Endothelial cell of umbilical vein (primary cell): Measurements from ENCODE around the gene FA2H. TPM values are rescaled to one million over a fixed set of nuclear protein-coding genes. Genes with fewer than 3 reads are reported as not detected.

Experiments used
- BruUV-seq: library from RNA; stranded (reverse); fragments of 400-500 nt; replicated peaks from 2 replicates; lab custom pipeline; 2021; lab: Mats Ljungman, UMichigan
- CTCF ChIA-PET: fragments of 300-600, 350-600 bp; sonication (Branson Sonifier 250); formaldehyde crosslinking; loops from one replicate; lab custom pipeline; 2021; ENCODE audit warnings: antibody characterized with exemption, inconsistent platforms; lab: Charles Lee
- POLR2A ChIA-PET: fragments of 300-600, 350-600 bp; sonication (Branson Sonifier 250); formaldehyde crosslinking; loops from one replicate; lab custom pipeline; 2021; ENCODE audit warnings: antibody characterized with exemption, inconsistent platforms; lab: Charles Lee
- DNase-seq: peaks from one replicate; pipeline ENCODE4 v3.0.0-alpha.2; 2011; ENCODE audit warnings: low read depth, low spot score
- FAIRE-seq: peaks from 2 replicates; lab custom pipeline; 2011; peaks lifted over from hg19 to GRCh38; lab: Jason Lieb, UNC
- H2AFZ ChIP-seq: 2 replicates; pipeline ENCODE4 v1.6.0; 2012; ENCODE audit warnings: low read depth, low read length, control low read depth, inconsistent platforms
- H3K27ac ChIP-seq: 2 replicates; pipeline ENCODE4 v1.5.1; 2011; ENCODE audit warnings: low read depth, mild to moderate bottlenecking, control low read depth, low read length, moderate library complexity; ENCODE audit not compliant: insufficient read depth
- H3K27me3 ChIP-seq, 2 experiments: 2 replicates each; pipeline versions ENCODE4 v1.6.0 to v1.6.1; 2011; ENCODE audit warnings: low read length in 2 of 2, mixed read lengths in 1 of 2; ENCODE audit not compliant: control insufficient read depth in 2 of 2, insufficient read depth in 2 of 2
- H3K36me3 ChIP-seq, 2 experiments: 2 replicates in 1 of 2; 3 replicates in 1 of 2; pipeline ENCODE4 v1.5.1; 2011; ENCODE audit warnings: low read length in 2 of 2, mild to moderate bottlenecking in 1 of 2, moderate library complexity in 1 of 2; ENCODE audit not compliant: control insufficient read depth in 2 of 2, insufficient read depth in 2 of 2; ENCODE audit errors: extremely low read depth in 1 of 2
- H3K4me1 ChIP-seq: 3 replicates; pipeline ENCODE4 v1.5.1; 2011; ENCODE audit warnings: mild to moderate bottlenecking, low read length; ENCODE audit not compliant: control insufficient read depth, insufficient read depth; ENCODE audit errors: extremely low read depth
- H3K4me2 ChIP-seq: 2 replicates; pipeline ENCODE4 v1.6.1; 2011; ENCODE audit warnings: low read length, control low read depth, mixed read lengths; ENCODE audit not compliant: insufficient read depth
- H3K4me3 ChIP-seq, 3 experiments: fragments of 200-600 bp in 1 of 3; sonication (generic), shearing (Covaris generic) in 1 of 3; replicated peaks in 1 of 3; 2 replicates each; pipeline ENCODE4 v1.5.1; 2011 to 2016; ENCODE audit warnings: control low read depth in 3 of 3, low read length in 3 of 3, mild to moderate bottlenecking in 2 of 3, inconsistent platforms in 1 of 3, low read depth in 1 of 3, moderate library complexity in 1 of 3; ENCODE audit not compliant: insufficient read depth in 1 of 3
- H3K79me2 ChIP-seq: 2 replicates; pipeline ENCODE4 v1.6.0; 2012; ENCODE audit warnings: low read length, inconsistent platforms; ENCODE audit not compliant: control insufficient read depth, insufficient read depth
- H3K9ac ChIP-seq: replicated peaks from 2 replicates; pipeline ENCODE3; 2011; ENCODE audit warnings: low read length, control low read depth; ENCODE audit not compliant: insufficient read depth; ENCODE audit errors: extremely low read depth
- H3K9me1 ChIP-seq: replicated peaks from 3 replicates; pipeline ENCODE4 v1.6.0; 2011; ENCODE audit warnings: mild to moderate bottlenecking, low read length; ENCODE audit not compliant: control insufficient read depth, insufficient read depth; ENCODE audit errors: extremely low read depth
- H3K9me3 ChIP-seq: replicated peaks from 2 replicates; pipeline ENCODE4 v1.5.1; 2012; ENCODE audit warnings: low read length, inconsistent platforms; ENCODE audit not compliant: control insufficient read depth, insufficient read depth
- H4K20me1 ChIP-seq: replicated peaks from 2 replicates; pipeline ENCODE3; 2011; ENCODE audit warnings: mild to moderate bottlenecking, low read length; ENCODE audit not compliant: control insufficient read depth, insufficient read depth; ENCODE audit errors: extremely low read depth
- EZH2 ChIP-seq: IDR thresholded peaks from 2 replicates; pipeline ENCODE4 v1.6.1; 2012; ENCODE audit warnings: borderline replicate concordance, low read depth, mild to moderate bottlenecking, moderate library complexity, low read length, inconsistent platforms; ENCODE audit not compliant: severe bottlenecking
- FOS ChIP-seq: IDR thresholded peaks from 2 replicates; pipeline ENCODE4 v1.6.1; 2011; ENCODE audit warnings: mild to moderate bottlenecking, low read length, moderate library complexity, borderline replicate concordance; ENCODE audit not compliant: insufficient read depth
- GATA2 ChIP-seq: IDR thresholded peaks from 2 replicates; pipeline ENCODE4 v1.7.0; 2011; ENCODE audit warnings: low read depth, mild to moderate bottlenecking, moderate library complexity, mixed read lengths, low read length; ENCODE audit not compliant: insufficient read length, insufficient read depth
- JUN ChIP-seq: IDR thresholded peaks from 2 replicates; pipeline ENCODE4 v1.6.1; 2011; ENCODE audit warnings: borderline replicate concordance, low read depth; ENCODE audit not compliant: insufficient read length, insufficient read depth
- MAX ChIP-seq: IDR thresholded peaks from 2 replicates; pipeline ENCODE4 v1.6.1; 2011; ENCODE audit not compliant: insufficient read depth, insufficient read length
- POLR2AphosphoS5 ChIP-seq: IDR thresholded peaks from 2 replicates; pipeline ENCODE4 v1.6.1; 2012; ENCODE audit warnings: low read depth, mild to moderate bottlenecking, control low read depth, low read length, moderate library complexity; ENCODE audit not compliant: insufficient read depth
- dilution Hi-C: fragments of 300-500 bp; cut with MboI; formaldehyde crosslinking; loops from one replicate; pipeline ENCODE4 v1.15.0; 2019; ENCODE audit warnings: low sequenced_read_pairs; ENCODE audit not compliant: extremely low pct_ligation_motif_present
- intact Hi-C: fragments of 100-400 bp; cut with micrococcal nuclease; formaldehyde crosslinking; loops from one replicate; pipeline ENCODE4 v1.10.0; 2022
- polyA plus RNA-seq, 4 experiments: library from polyadenylated mRNA; depleted of rRNA in 3 of 4; stranded (reverse) in 3 of 4; unstranded in 1 of 4; fragments of >200 nt; gene quantifications; 2 replicates each; pipeline versions ENCODE4 v1.2.1 to v1.2.3, GENCODE V29; 2011 to 2012; ENCODE audit warnings: missing spikeins in 1 of 4
- total RNA-seq: library from RNA; stranded (reverse); gene quantifications from 2 replicates; pipeline ENCODE4 v1.2.3, GENCODE V29; 2021
- TF ChIP-seq, protein P1 (sequence below), 2 donors: IDR thresholded peaks; 1 replicate in 1 of 2; 2 replicates in 1 of 2; pipeline ENCODE4 v1.5.1; 2011; ENCODE audit warnings: low read length in 2 of 2, mild to moderate bottlenecking in 2 of 2, moderate library complexity in 2 of 2, control low read depth in 1 of 2, inconsistent platforms in 1 of 2, low read depth in 1 of 2; ENCODE audit not compliant: insufficient read depth in 1 of 2; ENCODE audit errors: extremely low read depth in 1 of 2

FA2H gene
- total and polyA plus RNA-seq, 2 donors (not counting 3 experiments of a cell fraction or from before 2014, with no cell fraction given) = not detected

- Histone ChIP-seq H3K79me2 (no peaks in the 10 kb centered on the region), H3K27ac (no peak overlapping the region), H3K9me1 (no peaks in the 10 kb centered on the region), H3K4me1 (no peaks in the 10 kb centered on the region), H3K4me3 (no peak overlapping the region), H3K36me3 (no peaks in the 10 kb centered on the region), H4K20me1 (no peaks in the 10 kb centered on the region), H3K9ac (no peak overlapping the region), H2AFZ (no peak overlapping the region), H3K27me3 (no peaks in the 10 kb centered on the region), H3K9me3 (no peaks in the 10 kb centered on the region), H3K4me2 (no peak overlapping the region)
- BruUV-seq = no TSS peak
- TF ChIP-seq, protein P1, sequence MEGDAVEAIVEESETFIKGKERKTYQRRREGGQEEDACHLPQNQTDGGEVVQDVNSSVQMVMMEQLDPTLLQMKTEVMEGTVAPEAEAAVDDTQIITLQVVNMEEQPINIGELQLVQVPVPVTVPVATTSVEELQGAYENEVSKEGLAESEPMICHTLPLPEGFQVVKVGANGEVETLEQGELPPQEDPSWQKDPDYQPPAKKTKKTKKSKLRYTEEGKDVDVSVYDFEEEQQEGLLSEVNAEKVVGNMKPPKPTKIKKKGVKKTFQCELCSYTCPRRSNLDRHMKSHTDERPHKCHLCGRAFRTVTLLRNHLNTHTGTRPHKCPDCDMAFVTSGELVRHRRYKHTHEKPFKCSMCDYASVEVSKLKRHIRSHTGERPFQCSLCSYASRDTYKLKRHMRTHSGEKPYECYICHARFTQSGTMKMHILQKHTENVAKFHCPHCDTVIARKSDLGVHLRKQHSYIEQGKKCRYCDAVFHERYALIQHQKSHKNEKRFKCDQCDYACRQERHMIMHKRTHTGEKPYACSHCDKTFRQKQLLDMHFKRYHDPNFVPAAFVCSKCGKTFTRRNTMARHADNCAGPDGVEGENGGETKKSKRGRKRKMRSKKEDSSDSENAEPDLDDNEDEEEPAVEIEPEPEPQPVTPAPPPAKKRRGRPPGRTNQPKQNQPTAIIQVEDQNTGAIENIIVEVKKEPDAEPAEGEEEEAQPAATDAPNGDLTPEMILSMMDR (IDR thresholded peaks at IDR 0.05; ENCODE audit: extremely low read depth in 1 of 2, insufficient read depth in 1 of 2, low read depth in 1 of 2, low read length in 2 of 2) = peak; percentile 34 to 40
- TF ChIP-seq JUN = no peak
- DNase-seq (no peak), FAIRE-seq (no peak)
- dilution Hi-C loops = no loop called here
- ChIA-PET CTCF (interaction anchor here (0.7 to 1.7 kb wide), 7 partner anchors 10 to 136 kb away, joined by 3 to 14 read pairs (median 6); no protein-coding TSS in a partner anchor), POLR2A (no interaction called here)
- intact Hi-C loops = no loop called here
Measured at GRCh38 chr16:74726716-74727115, 47.9 kb downstream of the FA2H start.

- no peak overlapping the region for H3K9ac ChIP-seq
- dilution Hi-C loops = no loop called here
- H3K79me2 ChIP-seq = no peaks in the 10 kb centered on the region
- no peaks in the 10 kb centered on the region for H3K36me3 ChIP-seq
- FAIRE-seq (no peak), DNase-seq (no peak)
- CTCF ChIA-PET = interaction anchor here (1.0 to 1.8 kb wide), 8 partner anchors 11 to 137 kb away, joined by 3 to 14 read pairs (median 6); no protein-coding TSS in a partner anchor
- no peaks in the 10 kb centered on the region for H3K4me1 ChIP-seq
- H3K4me3 ChIP-seq = no peak overlapping the region
- no TSS peak for BruUV-seq
- no peaks in the 10 kb centered on the region for H3K9me1 ChIP-seq
- H3K9me3 ChIP-seq = no peaks in the 10 kb centered on the region
- intact Hi-C loops = no loop called here
- H3K4me2 ChIP-seq = no peak overlapping the region
- H2AFZ ChIP-seq = no peak overlapping the region
- POLR2A ChIA-PET = no interaction called here
- TF ChIP-seq FOS = no peak
- TF ChIP-seq GATA2 = no peak
- no peak for TF ChIP-seq MAX
- no peak for TF ChIP-seq EZH2
- no peak for TF ChIP-seq POLR2AphosphoS5
- H3K27me3 ChIP-seq = peaks cover 0 to 2% of the 10 kb centered on the region in 2 experiments
- H3K27ac ChIP-seq = no peak overlapping the region
- H4K20me1 ChIP-seq = no peaks in the 10 kb centered on the region
Measured at GRCh38 chr16:74725651-74726455, 48.8 kb downstream of the FA2H start.
